Inflammatory macrophage (primary cell): ENCODE results near the gene MYBPC1.

Source experiments
- DNase-seq, 2 donors: peaks; one replicate each; pipeline ENCODE4 v3.0.0-alpha.2; 2020 to 2022

Gene MYBPC1

GRCh38 chr12:101695706-101696105 is 100.9 kb downstream of the MYBPC1 start:
- no peak for DNase-seq

- DNase-seq: peak; percentile 30 to 58
Observed at GRCh38 chr12:101696251-101697196, 101.8 kb downstream of the MYBPC1 start.

- DNase-seq: peak; percentile 54 to 70
Observed at GRCh38 chr12:101697197-101697929, 102.6 kb downstream of the MYBPC1 start, which contains the start of gene CHPT1. Gene CHPT1 (plus strand): TSS chr12:101697640. CDS start chr12:101697862, 222 bp downstream.

GRCh38 chr12:101697930-101698799 is 103.4 kb downstream of the MYBPC1 start:
- DNase-seq: peak; percentile 24 to 31

GRCh38 chr12:101698800-101699347 is 104.1 kb downstream of the MYBPC1 start:
- no peak for DNase-seq

GRCh38 chr12:101700299-101700820 is 105.6 kb downstream of the MYBPC1 start:
- no peak for DNase-seq

- no peak for DNase-seq
Observed at GRCh38 chr12:101703487-101703886, 108.7 kb downstream of the MYBPC1 start.

- DNase-seq: no peak
Observed at GRCh38 chr12:101706403-101706802, 111.6 kb downstream of the MYBPC1 start.

- DNase-seq: no peak
Observed at GRCh38 chr12:101707131-101707782, 112.5 kb downstream of the MYBPC1 start.

GRCh38 chr12:101710288-101710687 is 115.5 kb downstream of the MYBPC1 start:
- DNase-seq: no peak

GRCh38 chr12:101713059-101713682 is 118.4 kb downstream of the MYBPC1 start:
- peak; percentile 16 to 46 for DNase-seq

GRCh38 chr12:101713930-101714329 is 119.2 kb downstream of the MYBPC1 start:
- no peak for DNase-seq

- DNase-seq: peak; percentile 24 to 58
Observed at GRCh38 chr12:101714877-101715444, 120.2 kb downstream of the MYBPC1 start.

GRCh38 chr12:101719566-101719965 is 124.8 kb downstream of the MYBPC1 start:
- DNase-seq: no peak

GRCh38 chr12:101720118-101720517 is 125.3 kb downstream of the MYBPC1 start:
- no peak for DNase-seq

GRCh38 chr12:101722392-101722791 is 127.6 kb downstream of the MYBPC1 start:
- no peak for DNase-seq

GRCh38 chr12:101727098-101727497 is 132.3 kb downstream of the MYBPC1 start:
- DNase-seq: no peak

- DNase-seq: no peak
Observed at GRCh38 chr12:101729842-101730241, 135.1 kb downstream of the MYBPC1 start.

- DNase-seq: no peak
Observed at GRCh38 chr12:101732318-101732717, 137.5 kb downstream of the MYBPC1 start.

GRCh38 chr12:101733166-101733565 is 138.4 kb downstream of the MYBPC1 start:
- DNase-seq: no peak
